ENCODE data around the gene SDR42E1.

- TF ChIP-seq, protein P1, sequence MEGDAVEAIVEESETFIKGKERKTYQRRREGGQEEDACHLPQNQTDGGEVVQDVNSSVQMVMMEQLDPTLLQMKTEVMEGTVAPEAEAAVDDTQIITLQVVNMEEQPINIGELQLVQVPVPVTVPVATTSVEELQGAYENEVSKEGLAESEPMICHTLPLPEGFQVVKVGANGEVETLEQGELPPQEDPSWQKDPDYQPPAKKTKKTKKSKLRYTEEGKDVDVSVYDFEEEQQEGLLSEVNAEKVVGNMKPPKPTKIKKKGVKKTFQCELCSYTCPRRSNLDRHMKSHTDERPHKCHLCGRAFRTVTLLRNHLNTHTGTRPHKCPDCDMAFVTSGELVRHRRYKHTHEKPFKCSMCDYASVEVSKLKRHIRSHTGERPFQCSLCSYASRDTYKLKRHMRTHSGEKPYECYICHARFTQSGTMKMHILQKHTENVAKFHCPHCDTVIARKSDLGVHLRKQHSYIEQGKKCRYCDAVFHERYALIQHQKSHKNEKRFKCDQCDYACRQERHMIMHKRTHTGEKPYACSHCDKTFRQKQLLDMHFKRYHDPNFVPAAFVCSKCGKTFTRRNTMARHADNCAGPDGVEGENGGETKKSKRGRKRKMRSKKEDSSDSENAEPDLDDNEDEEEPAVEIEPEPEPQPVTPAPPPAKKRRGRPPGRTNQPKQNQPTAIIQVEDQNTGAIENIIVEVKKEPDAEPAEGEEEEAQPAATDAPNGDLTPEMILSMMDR (IDR thresholded peaks at IDR 0.05): no peak
- TF ChIP-seq NR3C1 (CRISPR knock-in tag; conservative IDR thresholded peaks at IDR 0.05; ENCODE audit: low read depth) (no peak), ZNF671 (CRISPR knock-in tag; IDR thresholded peaks at IDR 0.05) (no peak)
- TF ChIP-seq, protein P2, sequence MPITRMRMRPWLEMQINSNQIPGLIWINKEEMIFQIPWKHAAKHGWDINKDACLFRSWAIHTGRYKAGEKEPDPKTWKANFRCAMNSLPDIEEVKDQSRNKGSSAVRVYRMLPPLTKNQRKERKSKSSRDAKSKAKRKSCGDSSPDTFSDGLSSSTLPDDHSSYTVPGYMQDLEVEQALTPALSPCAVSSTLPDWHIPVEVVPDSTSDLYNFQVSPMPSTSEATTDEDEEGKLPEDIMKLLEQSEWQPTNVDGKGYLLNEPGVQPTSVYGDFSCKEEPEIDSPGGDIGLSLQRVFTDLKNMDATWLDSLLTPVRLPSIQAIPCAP (CRISPR knock-in tag; IDR thresholded peaks at IDR 0.05): no peak
- TF ChIP-seq, protein P3, sequence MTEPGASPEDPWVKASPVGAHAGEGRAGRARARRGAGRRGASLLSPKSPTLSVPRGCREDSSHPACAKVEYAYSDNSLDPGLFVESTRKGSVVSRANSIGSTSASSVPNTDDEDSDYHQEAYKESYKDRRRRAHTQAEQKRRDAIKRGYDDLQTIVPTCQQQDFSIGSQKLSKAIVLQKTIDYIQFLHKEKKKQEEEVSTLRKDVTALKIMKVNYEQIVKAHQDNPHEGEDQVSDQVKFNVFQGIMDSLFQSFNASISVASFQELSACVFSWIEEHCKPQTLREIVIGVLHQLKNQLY (CRISPR knock-in tag; IDR thresholded peaks at IDR 0.05): no peak
- TF ChIP-seq, protein P4, sequence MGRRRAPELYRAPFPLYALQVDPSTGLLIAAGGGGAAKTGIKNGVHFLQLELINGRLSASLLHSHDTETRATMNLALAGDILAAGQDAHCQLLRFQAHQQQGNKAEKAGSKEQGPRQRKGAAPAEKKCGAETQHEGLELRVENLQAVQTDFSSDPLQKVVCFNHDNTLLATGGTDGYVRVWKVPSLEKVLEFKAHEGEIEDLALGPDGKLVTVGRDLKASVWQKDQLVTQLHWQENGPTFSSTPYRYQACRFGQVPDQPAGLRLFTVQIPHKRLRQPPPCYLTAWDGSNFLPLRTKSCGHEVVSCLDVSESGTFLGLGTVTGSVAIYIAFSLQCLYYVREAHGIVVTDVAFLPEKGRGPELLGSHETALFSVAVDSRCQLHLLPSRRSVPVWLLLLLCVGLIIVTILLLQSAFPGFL (CRISPR knock-in tag; IDR thresholded peaks at IDR 0.05; ENCODE audit: borderline replicate concordance): no peak
Measured at GRCh38 chr16:82019535-82019934, 8.3 kb upstream of the SDR42E1 start.
